COR-L47 (cell line): Measurements from ENCODE around the gene NUDCD3.

ENCODE experiments used
- DNase-seq: peaks from one replicate; lab custom pipeline; 2025; lab: John Stamatoyannopoulos, UW

Gene NUDCD3

GRCh38 chr7:44490351-44491200, at the start of gene NUDCD3:
Gene NUDCD3 (minus strand): TSS chr7:44490658. CDS start chr7:44490600, 58 bp downstream.
- DNase-seq, result peak; percentile 83

- no peak for DNase-seq
Measured at GRCh38 chr7:44539669-44540506, 49.4 kb upstream of the NUDCD3 start.

DNA sequence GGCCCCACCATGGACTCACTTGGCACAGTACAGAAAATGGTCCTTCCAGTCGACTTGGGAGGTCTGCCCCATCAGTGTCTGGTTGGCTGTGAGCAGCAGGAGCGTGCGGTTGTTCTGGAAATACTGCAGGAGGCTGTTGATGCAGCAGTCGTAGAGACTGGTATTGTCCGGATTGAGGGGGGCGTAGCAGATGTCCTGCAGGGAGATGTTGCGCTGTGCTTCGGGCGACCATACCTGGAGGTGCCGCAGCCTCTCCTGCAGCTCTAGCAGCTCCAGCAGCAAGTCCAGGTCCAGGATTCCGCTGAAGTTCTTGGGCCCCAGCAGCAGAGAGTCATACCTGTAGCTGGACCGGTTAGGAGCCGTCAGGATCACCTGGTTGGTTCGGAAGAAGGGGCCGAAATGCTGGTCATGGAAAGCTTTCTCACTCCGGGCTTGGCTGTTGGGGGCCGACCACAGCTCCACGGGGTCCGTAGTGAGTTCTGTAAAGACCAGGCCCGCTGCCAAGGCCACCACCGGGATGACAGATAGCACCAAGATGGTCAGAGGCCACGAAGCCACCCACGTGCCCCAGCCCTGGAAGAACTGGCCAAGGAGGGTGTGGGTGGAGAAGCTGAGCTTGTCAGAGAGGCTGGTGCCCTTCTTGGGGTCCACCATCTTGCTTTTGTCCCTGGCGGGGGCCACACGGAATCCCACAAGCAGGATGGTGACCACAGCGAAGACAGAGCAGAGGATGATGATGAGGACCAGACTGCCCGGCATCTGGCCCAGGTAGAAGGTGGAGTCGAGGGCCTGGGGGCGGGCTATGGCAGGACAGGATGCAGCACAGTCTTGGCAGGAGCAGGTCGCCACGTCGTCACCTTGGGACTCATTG, 48.6 kb upstream of the NUDCD3 start:
- DNase-seq, result no peak

- DNase-seq, result no peak
Measured at GRCh38 chr7:44538093-44538797, 47.8 kb upstream of the NUDCD3 start.

GRCh38 chr7:44537442-44537841, 47.0 kb upstream of the NUDCD3 start:
- no peak for DNase-seq

- no peak for DNase-seq
Measured at GRCh38 chr7:44536090-44536489, 45.6 kb upstream of the NUDCD3 start.

DNA sequence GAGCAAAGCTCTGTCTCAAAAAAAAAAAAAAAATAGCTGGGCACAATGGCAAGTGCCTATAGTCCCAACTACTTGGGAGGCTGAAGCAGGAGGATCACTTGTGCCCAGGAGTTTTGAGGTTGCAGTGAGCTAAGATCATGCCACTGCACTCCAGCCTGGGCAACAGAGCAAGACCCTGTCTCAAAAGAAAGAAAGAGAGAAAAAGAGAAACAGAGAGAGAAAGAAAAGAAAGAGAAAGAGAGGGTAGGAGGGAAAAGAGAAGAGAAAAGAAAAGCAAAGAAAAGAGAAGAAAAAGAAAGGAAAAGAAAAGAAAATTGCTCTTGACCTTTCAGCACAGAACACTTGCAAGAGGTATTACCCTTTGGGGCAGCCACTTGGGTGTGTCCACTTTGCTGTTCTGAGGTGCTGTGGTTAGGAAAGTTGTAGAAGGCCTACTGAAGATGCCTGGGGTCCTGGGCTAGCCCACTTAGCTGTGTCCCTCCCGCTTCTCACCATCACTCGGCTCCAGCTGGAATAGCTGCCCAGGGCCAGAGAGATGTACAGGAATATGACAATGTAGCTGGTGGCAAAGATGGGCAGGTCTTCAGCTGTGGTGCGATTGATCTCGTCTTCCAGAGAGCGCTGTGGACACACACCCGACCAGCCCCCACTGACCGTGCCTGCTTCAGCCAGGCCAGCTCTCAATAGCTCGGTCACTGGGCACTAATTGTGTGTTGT, 45.0 kb upstream of the NUDCD3 start:
- no peak for DNase-seq

GRCh38 chr7:44534501-44534900, 44.0 kb upstream of the NUDCD3 start:
- peak; percentile 18 for DNase-seq

- no peak for DNase-seq
Measured at GRCh38 chr7:44534087-44534486, 43.6 kb upstream of the NUDCD3 start.

GRCh38 chr7:44533301-44534055, 43.0 kb upstream of the NUDCD3 start:
- no peak for DNase-seq

- no peak for DNase-seq
Measured at GRCh38 chr7:44531421-44532380, 41.2 kb upstream of the NUDCD3 start.

DNA sequence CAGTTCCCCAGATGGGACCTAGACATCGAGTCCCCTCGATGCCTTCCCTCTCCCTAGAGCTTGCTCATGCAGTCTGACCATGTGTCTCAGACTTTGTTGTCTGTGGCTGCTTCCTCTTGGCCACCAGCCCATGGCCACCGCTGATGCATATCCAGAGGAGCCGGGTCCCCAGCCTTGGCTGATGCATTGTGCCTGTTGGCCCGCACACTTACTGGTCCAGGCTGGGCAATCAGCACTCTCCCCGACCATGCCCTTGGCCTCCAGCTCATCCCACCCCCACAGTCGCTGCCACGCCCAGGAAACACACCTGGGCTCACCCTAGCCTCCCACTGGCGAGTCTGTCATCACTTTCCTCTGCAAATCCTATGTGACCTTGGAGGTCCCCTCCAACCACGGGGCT, 40.5 kb upstream of the NUDCD3 start:
- DNase-seq, result no peak

- no peak for DNase-seq
Measured at GRCh38 chr7:44524811-44525388, 34.4 kb upstream of the NUDCD3 start.

DNA sequence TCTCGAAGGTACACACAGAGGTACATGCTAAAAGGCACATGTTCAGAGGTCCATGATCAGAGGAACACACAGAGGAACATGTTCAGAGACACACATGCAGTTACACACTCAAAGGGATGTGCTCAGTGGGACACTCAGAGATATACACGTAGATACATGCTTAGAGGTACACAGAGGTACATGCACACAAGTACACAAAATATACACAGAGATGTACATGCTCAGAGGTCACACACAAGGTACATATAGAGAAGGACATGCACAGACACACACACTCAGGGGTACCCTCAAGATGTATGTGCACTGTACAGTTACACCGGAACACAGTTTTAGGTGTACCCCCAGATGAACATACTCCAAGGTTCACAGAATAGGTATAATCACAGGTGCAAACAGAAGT, 31.9 kb upstream of the NUDCD3 start:
- DNase-seq, result no peak

DNA sequence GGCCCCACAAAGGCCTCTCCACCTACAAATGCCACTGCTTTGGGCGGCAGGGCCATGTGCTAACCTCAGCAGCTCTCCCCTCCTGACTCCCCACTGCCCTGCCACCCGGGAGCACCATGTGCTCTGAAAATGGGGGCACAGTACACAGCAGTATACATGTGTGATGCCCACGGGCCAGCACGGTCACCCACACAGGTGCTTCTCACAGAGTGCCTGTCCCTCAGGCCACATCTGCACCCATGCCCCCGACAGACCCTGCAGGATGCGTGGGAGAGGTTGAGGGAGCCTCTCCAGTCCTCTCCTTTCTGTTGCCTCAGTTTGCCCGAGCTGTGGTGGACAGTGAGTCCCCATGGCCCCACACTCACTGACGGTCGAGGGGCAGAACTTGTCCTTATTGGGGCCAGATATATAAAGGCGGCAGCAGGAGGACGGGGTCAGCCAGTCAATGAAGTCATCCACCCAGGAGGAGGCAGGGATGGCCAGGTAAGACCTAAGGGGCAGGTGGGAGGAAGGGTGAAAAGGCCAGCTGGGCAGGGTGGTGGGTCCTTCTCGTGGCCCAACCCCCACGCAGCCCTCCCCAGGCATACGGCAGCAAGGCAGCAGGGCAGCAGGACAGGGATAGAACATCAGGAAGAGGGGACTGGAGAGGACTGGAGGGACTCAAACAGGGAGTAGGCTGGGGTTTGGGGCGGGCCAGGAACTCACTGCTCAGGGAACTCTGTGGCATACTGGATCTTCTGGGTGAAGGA, 31.1 kb upstream of the NUDCD3 start:
- DNase-seq, result no peak

GRCh38 chr7:44520574-44520973, 30.1 kb upstream of the NUDCD3 start:
- no peak for DNase-seq

- DNase-seq, result no peak
Measured at GRCh38 chr7:44519546-44519945, 29.1 kb upstream of the NUDCD3 start.

DNA sequence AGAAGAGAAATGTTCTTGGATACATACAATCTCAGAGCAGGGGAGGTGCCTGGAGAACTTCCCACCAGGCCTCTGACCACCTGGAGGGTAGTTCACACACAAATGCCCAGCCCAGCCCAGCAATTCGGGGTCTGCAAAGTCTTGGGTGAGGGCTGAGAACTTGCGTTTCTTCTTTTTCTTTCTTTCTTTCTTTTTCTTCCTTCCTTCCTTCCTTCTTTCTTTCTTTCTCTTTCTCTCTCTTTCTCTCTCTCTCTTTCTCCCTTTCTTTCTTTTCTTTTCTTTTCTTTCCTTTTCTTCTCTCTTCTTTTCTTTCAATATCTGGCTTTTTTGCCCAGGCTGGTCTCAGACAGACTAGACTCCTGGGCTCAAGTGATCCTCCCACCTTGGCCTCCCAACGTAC, 28.3 kb upstream of the NUDCD3 start:
- DNase-seq, result no peak
